ENCODE results near the gene ACOT7.

ACOT7 gene

GRCh38 chr1:6410248-6410893 is 16.8 kb upstream of the ACOT7 start:
- Histone ChIP-seq H3K36me3 (ENCODE audit: low read length) (no peaks in the 10 kb centered on the region), H3K27me3 (ENCODE audit: low read length) (no peaks in the 10 kb centered on the region), H3K79me2 (ENCODE audit: insufficient read depth, low read length) (no peaks in the 10 kb centered on the region), H4K20me1 (ENCODE audit: low read depth, low read length) (no peaks in the 10 kb centered on the region), H3K9me3 (ENCODE audit: insufficient read depth, low read length) (no peaks in the 10 kb centered on the region), H3K27ac (ENCODE audit: low read depth, low read length) (no peak overlapping the region), H3K9me2 (replicated peaks; ENCODE audit: insufficient read depth, low read length) (no peaks in the 10 kb centered on the region), H3F3A (ENCODE audit: insufficient read depth) (no peaks in the 10 kb centered on the region), H3K4me2 (ENCODE audit: low read depth, low read length, poor library complexity, severe bottlenecking) (no peak overlapping the region), H3K9ac (ENCODE audit: low read length) (no peak overlapping the region), H3K4me3 (ENCODE audit: insufficient read depth, low read length, poor library complexity, severe bottlenecking) (no peak overlapping the region), H2AFZ (ENCODE audit: low read depth, low read length, severe bottlenecking) (no peak overlapping the region)
- TF ChIP-seq CTCF (IDR thresholded peaks at IDR 0.05; ENCODE audit: insufficient read depth, low read length, poor library complexity, severe bottlenecking) (no peak), EZH2phosphoT487 (conservative IDR thresholded peaks at IDR 0.05; ENCODE audit: low read length) (no peak)

- Histone ChIP-seq H3K9me2 (replicated peaks; ENCODE audit: insufficient read depth, low read length) (no peaks in the 10 kb centered on the region), H3K36me3 (ENCODE audit: low read length) (no peaks in the 10 kb centered on the region), H3K27ac (ENCODE audit: low read depth, low read length) (no peak overlapping the region), H3K9me3 (ENCODE audit: insufficient read depth, low read length) (no peaks in the 10 kb centered on the region), H3K4me2 (ENCODE audit: low read depth, low read length, poor library complexity, severe bottlenecking) (no peak overlapping the region), H3K79me2 (ENCODE audit: insufficient read depth, low read length) (no peaks in the 10 kb centered on the region), H3K27me3 (ENCODE audit: low read length) (no peaks in the 10 kb centered on the region), H3F3A (ENCODE audit: insufficient read depth) (no peaks in the 10 kb centered on the region), H3K9ac (ENCODE audit: low read length) (no peak overlapping the region), H2AFZ (ENCODE audit: low read depth, low read length, severe bottlenecking) (no peak overlapping the region), H3K4me3 (ENCODE audit: insufficient read depth, low read length, poor library complexity, severe bottlenecking) (no peak overlapping the region), H4K20me1 (ENCODE audit: low read depth, low read length) (no peaks in the 10 kb centered on the region)
- TF ChIP-seq EZH2phosphoT487 (conservative IDR thresholded peaks at IDR 0.05; ENCODE audit: low read length), result no peak
- no peak for TF ChIP-seq CTCF (IDR thresholded peaks at IDR 0.05; ENCODE audit: insufficient read depth, low read length, poor library complexity, severe bottlenecking)
These were observed 16.2 kb upstream of the ACOT7 start for GRCh38 chr1:6409733-6410132.

- H3K4me2 ChIP-seq (ENCODE audit: low read depth, low read length, poor library complexity, severe bottlenecking), result no peak overlapping the region
- H3K9me2 ChIP-seq (replicated peaks; ENCODE audit: insufficient read depth, low read length), result no peaks in the 10 kb centered on the region
- no peaks in the 10 kb centered on the region for H3F3A ChIP-seq (ENCODE audit: insufficient read depth)
- TF ChIP-seq EZH2phosphoT487 (conservative IDR thresholded peaks at IDR 0.05; ENCODE audit: low read length) (no peak), CTCF (IDR thresholded peaks at IDR 0.05; ENCODE audit: insufficient read depth, low read length, poor library complexity, severe bottlenecking) (no peak)
- no peaks in the 10 kb centered on the region for H3K27me3 ChIP-seq (ENCODE audit: low read length)
- no peak overlapping the region for H3K4me3 ChIP-seq (ENCODE audit: insufficient read depth, low read length, poor library complexity, severe bottlenecking)
- no peak overlapping the region for H3K27ac ChIP-seq (ENCODE audit: low read depth, low read length)
- H3K79me2 ChIP-seq (ENCODE audit: insufficient read depth, low read length), result no peaks in the 10 kb centered on the region
- no peak overlapping the region for H2AFZ ChIP-seq (ENCODE audit: low read depth, low read length, severe bottlenecking)
- no peaks in the 10 kb centered on the region for H3K36me3 ChIP-seq (ENCODE audit: low read length)
- H3K9me3 ChIP-seq (ENCODE audit: insufficient read depth, low read length), result no peaks in the 10 kb centered on the region
- no peak overlapping the region for H3K9ac ChIP-seq (ENCODE audit: low read length)
- H4K20me1 ChIP-seq (ENCODE audit: low read depth, low read length), result no peaks in the 10 kb centered on the region
These were observed 15.5 kb upstream of the ACOT7 start for GRCh38 chr1:6409053-6409452.

All from SU-DHL-6 (cell line).